Erythroblast (primary cell): ENCODE measurements around the gene HTR6.

Experiments used
- GATA1 ChIP-seq: IDR thresholded peaks from 2 replicates; pipeline ENCODE4 v1.6.1; 2011; ENCODE audit warnings: low read depth, mild to moderate bottlenecking, control low read depth, low read length, moderate library complexity
- POLR2A ChIP-seq: IDR thresholded peaks from 2 replicates; pipeline ENCODE4 v1.6.1; 2011; ENCODE audit warnings: mild to moderate bottlenecking, low read length

GRCh38 chr1:19728413-19729145, 63.9 kb downstream of the HTR6 start:
- TF ChIP-seq GATA1 = no peak
- no peak for TF ChIP-seq POLR2A
